Lung (tissue), 12 donors: ENCODE data around the gene MAGEA9. TPM values are rescaled to one million over a fixed set of nuclear protein-coding genes. Genes with fewer than 3 reads are reported as not detected.

ENCODE experiments used
- ATAC-seq: fragments of 200-7000 bp; cut with Tn5 transposase; one replicate; pipeline ENCODE4 v1.9.1; 2020; ENCODE audit warnings: moderate number of reproducible peaks; ENCODE audit not compliant: insufficient read depth, low FRiP score
- DNase-seq, 3 donors: peaks; one replicate each; pipeline ENCODE4 v3.0.0-alpha.2; 2013 to 2017
- H3K27ac ChIP-seq, 2 donors: one replicate each; pipeline ENCODE4 v1.5.1; 2013; ENCODE audit warnings: mild to moderate bottlenecking in 2 of 2, moderate library complexity in 2 of 2, control low read depth in 1 of 2, inconsistent platforms in 1 of 2, low read depth in 1 of 2, low read length in 1 of 2
- H3K27me3 ChIP-seq, 3 donors: one replicate each; pipeline ENCODE4 v1.5.1; 2013; ENCODE audit warnings: low read length in 2 of 3; ENCODE audit not compliant: control insufficient read depth in 3 of 3, insufficient read depth in 3 of 3
- H3K36me3 ChIP-seq, 4 donors: one replicate each; pipeline ENCODE4 v1.5.1; 2013; ENCODE audit warnings: low read length in 4 of 4, mild to moderate bottlenecking in 1 of 4, moderate library complexity in 1 of 4; ENCODE audit not compliant: control insufficient read depth in 4 of 4, insufficient read depth in 4 of 4
- H3K4me1 ChIP-seq, 5 donors: one replicate each; pipeline ENCODE4 v1.5.1; 2013; ENCODE audit warnings: low read length in 5 of 5, mild to moderate bottlenecking in 2 of 5, moderate library complexity in 1 of 5; ENCODE audit not compliant: control insufficient read depth in 5 of 5, insufficient read depth in 5 of 5
- H3K4me3 ChIP-seq: one replicate; pipeline ENCODE4 v1.5.1; 2013; ENCODE audit warnings: mild to moderate bottlenecking, control low read depth, moderate library complexity
- H3K9ac ChIP-seq, 2 donors: one replicate each; pipeline ENCODE4 v1.5.1; 2013; ENCODE audit warnings: low read length in 2 of 2, control low read depth in 1 of 2; ENCODE audit not compliant: insufficient read depth in 1 of 2
- H3K9me3 ChIP-seq, 4 donors: one replicate each; pipeline ENCODE4 v1.5.1; 2013; ENCODE audit warnings: low read length in 3 of 4, mild to moderate bottlenecking in 1 of 4, moderate library complexity in 1 of 4; ENCODE audit not compliant: control insufficient read depth in 4 of 4, insufficient read depth in 3 of 4
- WGBS, 2 donors: extraction: QIAGEN DNeasy Blood & Tissue Kit; methylation state at CpG; one replicate each; pipeline ENCODE4 v1.1.7; 2013; 5-methylcytosine and 5-hydroxymethylcytosine counted together
- polyA plus RNA-seq, 2 donors: library from polyadenylated mRNA; stranded (reverse); fragments of 200-250 nt; gene quantifications; one replicate each; pipeline ENCODE4 v1.2.1, GENCODE V29; 2013
- total RNA-seq, 2 donors: library from RNA; depleted of rRNA in 1 of 2; stranded (reverse); fragments of >200 nt in 1 of 2; gene quantifications; one replicate each; pipeline ENCODE4 v1.2.1, GENCODE V29; 2014 to 2021
- TF ChIP-seq, protein P1 (sequence below): IDR thresholded peaks from 2 replicates; pipeline ENCODE4 v1.5.1; 2012; ENCODE audit warnings: mild to moderate bottlenecking; ENCODE audit errors: control extremely low read depth, extremely low read depth
- donor health status: control.
- donor health status: control.
- donor health status: Bipolar disorder and iron deficiency.
- donor health status: healthy.
- donor health status: DM: yes; HTN: yes; CAD: no.

The MAGEA9 gene
- total and polyA plus RNA-seq, 4 donors = not detected

DNA sequence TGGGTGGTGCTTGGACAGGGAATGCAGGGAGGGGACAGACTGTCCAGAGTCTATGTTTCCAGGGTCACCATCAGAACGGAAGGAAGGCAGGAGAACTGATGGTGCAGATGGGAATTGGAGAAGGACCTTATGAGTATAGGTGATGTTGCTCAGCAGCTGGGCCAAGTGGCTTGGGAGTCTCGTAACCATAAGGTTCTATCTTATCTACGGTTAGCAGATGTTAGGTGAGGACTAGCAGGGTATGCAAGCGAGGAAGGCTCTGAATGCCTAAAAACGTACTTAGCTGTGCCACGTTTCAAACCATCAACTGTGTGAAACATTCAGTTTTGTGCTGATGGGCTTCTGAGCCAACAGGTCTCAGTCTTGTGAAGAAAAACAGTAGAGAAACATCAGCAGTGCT, 22.4 kb downstream of the MAGEA9 start:
- H3K9me3 ChIP-seq = peaks cover 0 to 3% (median 0%) of the 10 kb centered on the region in 4 donors
- H3K27ac ChIP-seq = no peak overlapping the region
- ATAC-seq (no peak), DNase-seq (no peak)
- TF ChIP-seq, protein P1, sequence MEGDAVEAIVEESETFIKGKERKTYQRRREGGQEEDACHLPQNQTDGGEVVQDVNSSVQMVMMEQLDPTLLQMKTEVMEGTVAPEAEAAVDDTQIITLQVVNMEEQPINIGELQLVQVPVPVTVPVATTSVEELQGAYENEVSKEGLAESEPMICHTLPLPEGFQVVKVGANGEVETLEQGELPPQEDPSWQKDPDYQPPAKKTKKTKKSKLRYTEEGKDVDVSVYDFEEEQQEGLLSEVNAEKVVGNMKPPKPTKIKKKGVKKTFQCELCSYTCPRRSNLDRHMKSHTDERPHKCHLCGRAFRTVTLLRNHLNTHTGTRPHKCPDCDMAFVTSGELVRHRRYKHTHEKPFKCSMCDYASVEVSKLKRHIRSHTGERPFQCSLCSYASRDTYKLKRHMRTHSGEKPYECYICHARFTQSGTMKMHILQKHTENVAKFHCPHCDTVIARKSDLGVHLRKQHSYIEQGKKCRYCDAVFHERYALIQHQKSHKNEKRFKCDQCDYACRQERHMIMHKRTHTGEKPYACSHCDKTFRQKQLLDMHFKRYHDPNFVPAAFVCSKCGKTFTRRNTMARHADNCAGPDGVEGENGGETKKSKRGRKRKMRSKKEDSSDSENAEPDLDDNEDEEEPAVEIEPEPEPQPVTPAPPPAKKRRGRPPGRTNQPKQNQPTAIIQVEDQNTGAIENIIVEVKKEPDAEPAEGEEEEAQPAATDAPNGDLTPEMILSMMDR = no peak
- H3K4me1 ChIP-seq = no peaks in the 10 kb centered on the region
- no peaks in the 10 kb centered on the region for H3K36me3 ChIP-seq
- H3K27me3 ChIP-seq = peaks cover 0 to 4% (median 2%) of the 10 kb centered on the region in 3 donors
- no peak overlapping the region for H3K9ac ChIP-seq
- 77 to 90% methylated on average over 6 of the region's 6 CpGs for WGBS, 2 donors
- H3K4me3 ChIP-seq = no peak overlapping the region

- 86 to 89% methylated on average over 12 of the region's 12 CpGs for WGBS, 2 donors
- TF ChIP-seq, protein P1 = no peak
- Histone ChIP-seq H3K9me3 (no peaks in the 10 kb centered on the region), H3K9ac (no peak overlapping the region), H3K27me3 (peaks cover 0 to 4% (median 2%) of the 10 kb centered on the region in 3 donors), H3K36me3 (no peaks in the 10 kb centered on the region), H3K4me3 (no peak overlapping the region), H3K4me1 (no peaks in the 10 kb centered on the region), H3K27ac (no peak overlapping the region)
- no peak for DNase-seq
- no peak for ATAC-seq
These were observed 26.2 kb downstream of the MAGEA9 start for GRCh38 chrX:149807747-149808458.

GRCh38 chrX:149818652-149819051, 36.9 kb downstream of the MAGEA9 start:
- no peaks in the 10 kb centered on the region for H3K9me3 ChIP-seq
- TF ChIP-seq, protein P1 = no peak
- ATAC-seq (no peak), DNase-seq (no peak)
- 62 to 80% methylated on average over 1 of the region's 1 CpG for WGBS, 2 donors
- H3K9ac ChIP-seq = no peak overlapping the region
- H3K27ac ChIP-seq = no peak overlapping the region
- H3K4me1 ChIP-seq = no peaks in the 10 kb centered on the region
- H3K36me3 ChIP-seq = no peaks in the 10 kb centered on the region
- H3K4me3 ChIP-seq = no peak overlapping the region
- H3K27me3 ChIP-seq = no peaks in the 10 kb centered on the region

GRCh38 chrX:149819371-149819770, 37.6 kb downstream of the MAGEA9 start:
- no peak for DNase-seq
- TF ChIP-seq, protein P1 = no peak
- no peaks in the 10 kb centered on the region for H3K27me3 ChIP-seq
- H3K9ac ChIP-seq = no peak overlapping the region
- H3K9me3 ChIP-seq = no peaks in the 10 kb centered on the region
- ATAC-seq = no peak
- no peak overlapping the region for H3K27ac ChIP-seq
- no peak overlapping the region for H3K4me3 ChIP-seq
- 70 to 90% methylated on average over 2 of the region's 2 CpGs for WGBS, 2 donors
- no peaks in the 10 kb centered on the region for H3K4me1 ChIP-seq
- H3K36me3 ChIP-seq = no peaks in the 10 kb centered on the region
